GM12874 (cell line): ENCODE results near the gene PSMD13.

Experiments used
- CTCF ChIP-seq: IDR thresholded peaks from 2 replicates; pipeline ENCODE4 v1.5.1; 2011; ENCODE audit warnings: low read depth, mild to moderate bottlenecking, control low read depth, low read length, moderate library complexity; ENCODE audit not compliant: insufficient read depth

PSMD13 gene

GRCh38 chr11:284105-285020, 47.6 kb downstream of the PSMD13 start:
- TF ChIP-seq CTCF: no peak

- no peak for TF ChIP-seq CTCF
These were observed 48.5 kb downstream of the PSMD13 start for GRCh38 chr11:285021-285893.

- TF ChIP-seq CTCF: no peak
These were observed 49.1 kb downstream of the PSMD13 start for GRCh38 chr11:285894-286220.

GRCh38 chr11:287821-288477, 51.2 kb downstream of the PSMD13 start:
- TF ChIP-seq CTCF: no peak

GRCh38 chr11:288478-289397, 52.0 kb downstream of the PSMD13 start, which contains the start of gene PGGHG:
TSS of gene PGGHG (plus strand) at chr11:289126. CDS start at chr11:289817, 691 bp downstream.
- no peak for TF ChIP-seq CTCF

- TF ChIP-seq CTCF: no peak
These were observed 52.6 kb downstream of the PSMD13 start for GRCh38 chr11:289398-289711.
